Measurements from ENCODE around the gene RTF1. TPM values are rescaled to one million over a fixed set of nuclear protein-coding genes. Genes with fewer than 3 reads are reported as not detected.
A peak's percentile ranks its signal among the peaks of the same experiment; 100 is the strongest.

The RTF1 gene
- polyA plus RNA-seq, 3 donors = 11.2 to 19.1 (median 15.0) TPM

GRCh38 chr15:41443275-41443674, 26.4 kb downstream of the RTF1 start:
- H3K4me1 ChIP-seq (ENCODE audit: control insufficient read depth in 1 of 2, insufficient read depth in 2 of 2, low read length in 2 of 2) = no peaks in the 10 kb centered on the region
- Mint-ChIP-seq H3K4me1 (peaks cover 3% of the 10 kb centered on the region), H3K27me3 (ENCODE audit: low read depth in 3 of 3) (peaks cover 0 to 2% (median 0%) of the 10 kb centered on the region in 3 donors), H3K9me3 (no peaks in the 10 kb centered on the region), H3K36me3 (peaks cover 47 to 73% of the 10 kb centered on the region in 2 donors), H3K27ac (peak overlapping the region in 1 of 7 donors; percentile 32), H3K4me3 (no peak overlapping the region)
- peaks cover 14% of the 10 kb centered on the region for H4K20me1 ChIP-seq (ENCODE audit: insufficient read depth, low read length)
- TF ChIP-seq CTCF (IDR thresholded peaks at IDR 0.05) = no peak
- no peak overlapping the region for H3K9ac ChIP-seq (ENCODE audit: insufficient read depth, low read length, poor library complexity, severe bottlenecking)
- no peak overlapping the region for H3K27ac ChIP-seq (ENCODE audit: low read depth in 1 of 2, low read length in 2 of 2)
- peaks cover 32 to 78% of the 10 kb centered on the region in 2 donors for H3K36me3 ChIP-seq (replicated peaks in 1 of 2; ENCODE audit: control insufficient read depth in 1 of 2, insufficient read depth in 2 of 2, low read length in 2 of 2)
- no peak for DNase-seq
- no peak overlapping the region for H3K4me2 ChIP-seq (replicated peaks; ENCODE audit: extremely low read depth, low read length, poor library complexity, severe bottlenecking)
- intact Hi-C loops (cut with micrococcal nuclease) = no loop called here
- no peak overlapping the region for H3K4me3 ChIP-seq (replicated peaks in 1 of 3; ENCODE audit: low read depth in 2 of 3, low read length in 3 of 3)
- no peak overlapping the region for H2AFZ ChIP-seq (ENCODE audit: insufficient read depth, low read depth, low read length, poor library complexity, severe bottlenecking)
- no CpG with 5 or more reads among the region's 2 CpGs for WGBS (ENCODE audit: insufficient coverage)
- no peaks in the 10 kb centered on the region for H3K9me3 ChIP-seq (replicated peaks in 1 of 2; ENCODE audit: control insufficient read depth in 1 of 2, insufficient read depth in 1 of 2, low read length in 2 of 2)
- H3K27me3 ChIP-seq (ENCODE audit: control insufficient read depth in 2 of 2, insufficient read depth in 2 of 2, low read length in 2 of 2) = no peaks in the 10 kb centered on the region
- H3K79me2 ChIP-seq (ENCODE audit: insufficient read depth, low read length) = peaks cover 9% of the 10 kb centered on the region

- no peaks in the 10 kb centered on the region for H3K27me3 ChIP-seq (ENCODE audit: control insufficient read depth in 2 of 2, insufficient read depth in 2 of 2, low read length in 2 of 2)
- no peak for TF ChIP-seq CTCF (IDR thresholded peaks at IDR 0.05)
- peaks cover 25 to 57% of the 10 kb centered on the region in 2 donors for H3K36me3 ChIP-seq (replicated peaks in 1 of 2; ENCODE audit: control insufficient read depth in 1 of 2, insufficient read depth in 2 of 2, low read length in 2 of 2)
- peaks cover 15% of the 10 kb centered on the region for H4K20me1 ChIP-seq (ENCODE audit: insufficient read depth, low read length)
- H3K4me1 Mint-ChIP-seq = peaks cover 5% of the 10 kb centered on the region
- H3K4me2 ChIP-seq (replicated peaks; ENCODE audit: extremely low read depth, low read length, poor library complexity, severe bottlenecking) = no peak overlapping the region
- H3K27ac ChIP-seq (ENCODE audit: low read depth in 1 of 2, low read length in 2 of 2) = no peak overlapping the region
- H3K9me3 Mint-ChIP-seq = no peaks in the 10 kb centered on the region
- H3K79me2 ChIP-seq (ENCODE audit: insufficient read depth, low read length) = peaks cover 12% of the 10 kb centered on the region
- peaks cover 0 to 2% (median 0%) of the 10 kb centered on the region in 3 donors for H3K27me3 Mint-ChIP-seq (ENCODE audit: low read depth in 3 of 3)
- peaks cover 32 to 56% of the 10 kb centered on the region in 2 donors for H3K36me3 Mint-ChIP-seq
- peak overlapping the region in 1 of 7 donors; percentile 15 for H3K27ac Mint-ChIP-seq
- intact Hi-C loops (cut with micrococcal nuclease) = no loop called here
- H3K9ac ChIP-seq (ENCODE audit: insufficient read depth, low read length, poor library complexity, severe bottlenecking) = no peak overlapping the region
- H3K4me3 Mint-ChIP-seq = no peak overlapping the region
- no peak overlapping the region for H3K4me3 ChIP-seq (replicated peaks in 1 of 3; ENCODE audit: low read depth in 2 of 3, low read length in 3 of 3)
- no peak overlapping the region for H2AFZ ChIP-seq (ENCODE audit: insufficient read depth, low read depth, low read length, poor library complexity, severe bottlenecking)
- no peaks in the 10 kb centered on the region for H3K9me3 ChIP-seq (replicated peaks in 1 of 2; ENCODE audit: control insufficient read depth in 1 of 2, insufficient read depth in 1 of 2, low read length in 2 of 2)
- H3K4me1 ChIP-seq (ENCODE audit: control insufficient read depth in 1 of 2, insufficient read depth in 2 of 2, low read length in 2 of 2) = peaks cover 0 to 2% of the 10 kb centered on the region in 2 donors
- DNase-seq = no peak
Observed at GRCh38 chr15:41445399-41445798, 28.5 kb downstream of the RTF1 start.

Data from CD14-positive monocyte (primary cell).